CD14-positive monocyte (primary cell): ENCODE measurements around the gene MROH8. TPM values are rescaled to one million over a fixed set of nuclear protein-coding genes. Genes with fewer than 3 reads are reported as not detected.

Source experiments
- DNase-seq, 3 donors: peaks; one replicate each; pipeline ENCODE4 v3.0.0-alpha.2; 2011 to 2022
- H2AFZ ChIP-seq: 2 replicates; pipeline ENCODE4 v1.6.0; 2012; ENCODE audit warnings: mild to moderate bottlenecking, low read depth, low read length, inconsistent platforms; ENCODE audit not compliant: insufficient read depth, poor library complexity, severe bottlenecking
- H3K27ac ChIP-seq, 2 donors: 1 replicate in 1 of 2; 2 replicates in 1 of 2; pipeline ENCODE4 v1.5.1; 2012 to 2013; ENCODE audit warnings: low read length in 2 of 2, control low read depth in 1 of 2, inconsistent platforms in 1 of 2, low read depth in 1 of 2, mild to moderate bottlenecking in 1 of 2
- H3K27me3 ChIP-seq, 2 donors: one replicate each; pipeline versions ENCODE4 v1.6.0 to v1.6.1; 2011 to 2013; ENCODE audit warnings: low read length in 2 of 2; ENCODE audit not compliant: control insufficient read depth in 2 of 2, insufficient read depth in 2 of 2
- H3K36me3 ChIP-seq, 2 donors: replicated peaks in 1 of 2; 1 replicate in 1 of 2; 2 replicates in 1 of 2; pipeline versions ENCODE4 v1.5.1 to v1.6.1; 2012 to 2013; ENCODE audit warnings: low read length in 2 of 2, control low read depth in 1 of 2, inconsistent platforms in 1 of 2, mild to moderate bottlenecking in 1 of 2; ENCODE audit not compliant: insufficient read depth in 2 of 2, control insufficient read depth in 1 of 2
- H3K4me1 ChIP-seq, 2 donors: 1 replicate in 1 of 2; 2 replicates in 1 of 2; pipeline versions ENCODE4 v1.5.1 to v1.6.1; 2012 to 2013; ENCODE audit warnings: low read length in 2 of 2, control low read depth in 1 of 2, inconsistent platforms in 1 of 2, mild to moderate bottlenecking in 1 of 2, moderate library complexity in 1 of 2; ENCODE audit not compliant: insufficient read depth in 2 of 2, control insufficient read depth in 1 of 2
- H3K4me2 ChIP-seq: replicated peaks from 2 replicates; pipeline ENCODE3; 2012; ENCODE audit warnings: low read length, moderate library complexity, mild to moderate bottlenecking; ENCODE audit not compliant: poor library complexity, severe bottlenecking; ENCODE audit errors: extremely low read depth
- H3K4me3 ChIP-seq, 3 experiments: fragments of 200-600 bp in 1 of 3; sonication (generic) in 1 of 3; replicated peaks in 1 of 3; 1 replicate in 2 of 3; 2 replicates in 1 of 3; pipeline ENCODE4 v1.5.1; 2011 to 2013; ENCODE audit warnings: low read length in 3 of 3, mild to moderate bottlenecking in 3 of 3, control low read depth in 2 of 3, low read depth in 2 of 3, inconsistent platforms in 1 of 3, moderate library complexity in 1 of 3
- H3K79me2 ChIP-seq: 2 replicates; pipeline ENCODE4 v1.6.0; 2012; ENCODE audit warnings: mild to moderate bottlenecking, control low read depth, inconsistent platforms, low read length, moderate library complexity; ENCODE audit not compliant: insufficient read depth
- H3K9ac ChIP-seq: 2 replicates; pipeline ENCODE4 v1.6.0; 2017; ENCODE audit warnings: low read length, mild to moderate bottlenecking; ENCODE audit not compliant: insufficient read depth, poor library complexity, severe bottlenecking
- H3K9me3 ChIP-seq, 2 donors: replicated peaks in 1 of 2; 1 replicate in 1 of 2; 2 replicates in 1 of 2; pipeline versions ENCODE4 v1.5.1 to v1.6.1; 2012 to 2013; ENCODE audit warnings: low read length in 2 of 2, control low read depth in 1 of 2; ENCODE audit not compliant: control insufficient read depth in 1 of 2, insufficient read depth in 1 of 2
- H4K20me1 ChIP-seq: 2 replicates; pipeline ENCODE4 v1.6.0; 2012; ENCODE audit warnings: mild to moderate bottlenecking, low read length, control low read depth, moderate library complexity; ENCODE audit not compliant: insufficient read depth
- H3K27ac Mint-ChIP-seq, 7 donors: one replicate each; pipeline ENCODE4 v1.8.0; 2020; ENCODE audit warnings: mild to moderate bottlenecking in 7 of 7, mixed read lengths in 7 of 7, moderate library complexity in 6 of 7, inconsistent platforms in 2 of 7
- H3K27me3 Mint-ChIP-seq, 3 donors: one replicate each; pipeline ENCODE4 v1.8.0; 2021 to 2022; ENCODE audit warnings: low read depth in 3 of 3, mild to moderate bottlenecking in 3 of 3, mixed read lengths in 3 of 3, moderate library complexity in 3 of 3, inconsistent platforms in 1 of 3
- H3K36me3 Mint-ChIP-seq, 2 donors: one replicate each; pipeline ENCODE4 v1.8.0; 2020; ENCODE audit warnings: mixed read lengths in 2 of 2, inconsistent platforms in 1 of 2, mild to moderate bottlenecking in 1 of 2
- H3K4me1 Mint-ChIP-seq: one replicate; pipeline ENCODE4 v1.8.0; 2020; ENCODE audit warnings: mild to moderate bottlenecking, mixed read lengths
- H3K4me3 Mint-ChIP-seq, 2 donors: one replicate each; pipeline ENCODE4 v1.8.0; 2020; ENCODE audit warnings: mild to moderate bottlenecking in 2 of 2, mixed read lengths in 2 of 2, moderate library complexity in 1 of 2
- H3K9me3 Mint-ChIP-seq, 7 donors: one replicate each; pipeline ENCODE4 v1.8.0; 2020 to 2022; ENCODE audit warnings: mixed read lengths in 7 of 7, mild to moderate bottlenecking in 6 of 7, moderate library complexity in 6 of 7, inconsistent platforms in 2 of 7
- CTCF ChIP-seq: fragments of 200-600 bp; IDR thresholded peaks from one replicate; pipeline ENCODE4 v1.8.0; 2022; ENCODE audit warnings: antibody characterized with exemption, mild to moderate bottlenecking
- WGBS: methylation state at CpG from one replicate; pipeline ENCODE4 v1.1.5; 2013; ENCODE audit warnings: missing lambda C conversion rate; ENCODE audit not compliant: insufficient coverage; 5-methylcytosine and 5-hydroxymethylcytosine counted together
- intact Hi-C, 2 donors: fragments of 100-400 bp; cut with micrococcal nuclease; formaldehyde crosslinking; loops; one replicate each; pipeline versions ENCODE4 v1.15.0 to v1.15.1; 2023
- polyA plus RNA-seq, 3 donors: library from polyadenylated mRNA; depleted of rRNA in 1 of 3; unstranded in 2 of 3; stranded (reverse) in 1 of 3; fragments of 300-500 nt in 2 of 3; fragments of >200 nt in 1 of 3; fragmentation: Illumina TruSeq in 2 of 3; gene quantifications; 1 replicate in 2 of 3; 2 replicates in 1 of 3; pipeline ENCODE4 v1.2.3, GENCODE V29; 2012 to 2021

The MROH8 gene
- polyA plus RNA-seq, 3 donors, result 0.08 to 1.0 (median 0.52) TPM

GRCh38 chr20:37053230-37053950 is 126.0 kb downstream of the MROH8 start:
- Histone ChIP-seq H3K9me3 (no peaks in the 10 kb centered on the region), H3K27me3 (no peaks in the 10 kb centered on the region), H3K79me2 (no peaks in the 10 kb centered on the region), H3K36me3 (peaks cover 28 to 76% of the 10 kb centered on the region in 2 donors), H3K27ac (no peak overlapping the region), H2AFZ (no peak overlapping the region), H3K4me1 (no peaks in the 10 kb centered on the region), H3K4me3 (no peak overlapping the region), H3K4me2 (no peak overlapping the region), H4K20me1 (no peaks in the 10 kb centered on the region), H3K9ac (no peak overlapping the region)
- no peak for TF ChIP-seq CTCF
- Mint-ChIP-seq H3K27me3 (peaks cover 0 to 2% (median 0%) of the 10 kb centered on the region in 3 donors), H3K4me3 (no peak overlapping the region), H3K27ac (peak overlapping the region in 2 of 7 donors; percentile 9 to 51), H3K4me1 (no peaks in the 10 kb centered on the region), H3K36me3 (peaks cover 56 to 88% of the 10 kb centered on the region in 2 donors), H3K9me3 (no peaks in the 10 kb centered on the region)
- no CpG with 5 or more reads among the region's 4 CpGs for WGBS
- no peak for DNase-seq
- intact Hi-C loops, result no loop called here

Other genes with a start within 250 kb of the MROH8 start
- gene SAMHD1, start 227.8 kb downstream of the MROH8 start, polyA plus RNA-seq, result 100 to 1,000 TPM; 232 to 796 (median 590) TPM
- 1 to 10 TPM; 1.5 to 3.7 (median 2.4) TPM for gene RBL1, start 83.6 kb downstream of the MROH8 start, polyA plus RNA-seq
- 100 to 1,000 TPM; 169 to 215 (median 199) TPM for gene RPN2, start 218 bp downstream of the MROH8 start, polyA plus RNA-seq
- not detected for gene GHRH, start 82.3 kb upstream of the MROH8 start, polyA plus RNA-seq
- 10 to 100 TPM; 17.1 to 26.3 (median 17.3) TPM for gene MANBAL, start 110.1 kb upstream of the MROH8 start, polyA plus RNA-seq
- gene SRC, start 166.6 kb upstream of the MROH8 start, polyA plus RNA-seq, result 10 to 100 TPM in 1 of 3 donors, 1 to 10 TPM in 2; 4.9 to 55.1 (median 6.8) TPM